WTC11 (cell line): ENCODE results near the gene NR5A1.

Experiments
- CREB1 ChIP-seq: sonication (generic); formaldehyde crosslinking; IDR thresholded peaks from 2 replicates; pipeline ENCODE4 v1.8.0; 2023; ENCODE audit warnings: mild to moderate bottlenecking, missing genetic modification reagents
- CTCF ChIP-seq: fragments of 200-600 bp; IDR thresholded peaks from 2 replicates; pipeline ENCODE4 v1.8.0; 2022; ENCODE audit warnings: antibody characterized with exemption
- FOXK1 ChIP-seq: sonication (generic); formaldehyde crosslinking; IDR thresholded peaks from 2 replicates; pipeline ENCODE4 v1.8.0; 2022; ENCODE audit warnings: mild to moderate bottlenecking, moderate library complexity, missing genetic modification reagents
- MAX ChIP-seq: sonication (generic); formaldehyde crosslinking; IDR thresholded peaks from 2 replicates; pipeline ENCODE4 v1.8.0; 2022; ENCODE audit warnings: mild to moderate bottlenecking, missing genetic modification reagents
- SP1 ChIP-seq: sonication (generic); formaldehyde crosslinking; conservative IDR thresholded peaks from 2 replicates; pipeline ENCODE4 v1.8.1; 2022; ENCODE audit warnings: missing genetic modification reagents
- TCF7 ChIP-seq: sonication (generic); formaldehyde crosslinking; IDR thresholded peaks from 2 replicates; pipeline ENCODE4 v1.8.0; 2022; ENCODE audit warnings: mild to moderate bottlenecking, low read depth, missing genetic modification reagents, moderate library complexity
- USF1 ChIP-seq: sonication (generic); formaldehyde crosslinking; IDR thresholded peaks from 2 replicates; pipeline ENCODE4 v1.8.0; 2022; ENCODE audit warnings: mild to moderate bottlenecking, missing genetic modification reagents
- TF ChIP-seq, protein P1 (sequence below): sonication (generic); formaldehyde crosslinking; IDR thresholded peaks from 2 replicates; pipeline ENCODE4 v1.8.1; 2022; ENCODE audit warnings: low read depth, missing genetic modification reagents, borderline replicate concordance

DNA sequence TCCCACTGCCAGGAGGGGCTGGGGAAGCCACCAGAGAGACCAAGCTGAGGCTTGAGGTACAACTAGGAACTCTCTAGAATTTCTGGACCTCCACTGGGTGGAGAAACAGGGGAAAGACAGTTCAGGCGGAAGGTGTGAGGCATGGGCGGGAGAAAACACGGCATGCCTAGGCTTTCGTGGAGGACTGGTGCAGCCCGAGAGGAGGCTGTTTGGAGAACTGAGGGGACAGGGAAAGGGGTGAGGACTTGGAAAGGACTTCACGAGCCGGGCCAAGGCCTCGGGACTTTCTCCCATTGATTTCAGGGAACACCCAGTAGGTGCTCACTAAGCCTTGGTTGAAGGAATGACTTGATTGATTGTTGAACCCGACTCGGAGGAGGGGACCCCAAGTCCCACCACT is 66.4 kb downstream of the NR5A1 start:
- no peak for TF ChIP-seq SP1 (CRISPR knock-in tag)
- no peak for TF ChIP-seq CTCF
- no peak for TF ChIP-seq MAX (CRISPR knock-in tag)
- no peak for TF ChIP-seq USF1 (CRISPR knock-in tag)
- TF ChIP-seq FOXK1 (CRISPR knock-in tag): no peak
- TF ChIP-seq TCF7 (CRISPR knock-in tag): no peak
- TF ChIP-seq, protein P1, sequence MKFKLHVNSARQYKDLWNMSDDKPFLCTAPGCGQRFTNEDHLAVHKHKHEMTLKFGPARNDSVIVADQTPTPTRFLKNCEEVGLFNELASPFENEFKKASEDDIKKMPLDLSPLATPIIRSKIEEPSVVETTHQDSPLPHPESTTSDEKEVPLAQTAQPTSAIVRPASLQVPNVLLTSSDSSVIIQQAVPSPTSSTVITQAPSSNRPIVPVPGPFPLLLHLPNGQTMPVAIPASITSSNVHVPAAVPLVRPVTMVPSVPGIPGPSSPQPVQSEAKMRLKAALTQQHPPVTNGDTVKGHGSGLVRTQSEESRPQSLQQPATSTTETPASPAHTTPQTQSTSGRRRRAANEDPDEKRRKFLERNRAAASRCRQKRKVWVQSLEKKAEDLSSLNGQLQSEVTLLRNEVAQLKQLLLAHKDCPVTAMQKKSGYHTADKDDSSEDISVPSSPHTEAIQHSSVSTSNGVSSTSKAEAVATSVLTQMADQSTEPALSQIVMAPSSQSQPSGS (CRISPR knock-in tag): no peak
- TF ChIP-seq CREB1 (CRISPR knock-in tag): no peak
